Measurements from ENCODE around the gene SEC24D. TPM values are rescaled to one million over a fixed set of nuclear protein-coding genes. Genes with fewer than 3 reads are reported as not detected.

Gene SEC24D
- total RNA-seq, 1 donor from 2014 or later, result 26.0 TPM

GRCh38 chr4:118760092-118760491 lies 75.8 kb downstream of the SEC24D start:
- Mint-ChIP-seq H3K9me3 (ENCODE audit: unreplicated experiment) (peaks cover 2% of the 10 kb centered on the region), H3K4me1 (ENCODE audit: low read depth, unreplicated experiment) (no peaks in the 10 kb centered on the region), H3K27ac (ENCODE audit: unreplicated experiment) (no peak overlapping the region), H3K27me3 (ENCODE audit: unreplicated experiment) (no peaks in the 10 kb centered on the region), H3K36me3 (ENCODE audit: unreplicated experiment) (no peaks in the 10 kb centered on the region), H3K4me3 (ENCODE audit: unreplicated experiment) (no peak overlapping the region)
- TF ChIP-seq CTCF (IDR thresholded peaks at IDR 0.05; ENCODE audit: partially characterized antibody, unreplicated experiment), result no peak
- no peak for DNase-seq

GRCh38 chr4:118759481-118759880 lies 76.4 kb downstream of the SEC24D start:
- Mint-ChIP-seq H3K4me3 (ENCODE audit: unreplicated experiment) (no peak overlapping the region), H3K27me3 (ENCODE audit: unreplicated experiment) (no peaks in the 10 kb centered on the region), H3K4me1 (ENCODE audit: low read depth, unreplicated experiment) (no peaks in the 10 kb centered on the region), H3K36me3 (ENCODE audit: unreplicated experiment) (no peaks in the 10 kb centered on the region), H3K27ac (ENCODE audit: unreplicated experiment) (no peak overlapping the region), H3K9me3 (ENCODE audit: unreplicated experiment) (peaks cover 2% of the 10 kb centered on the region)
- no peak for DNase-seq
- TF ChIP-seq CTCF (IDR thresholded peaks at IDR 0.05; ENCODE audit: partially characterized antibody, unreplicated experiment), result no peak

- no peak for DNase-seq
- H3K36me3 Mint-ChIP-seq (ENCODE audit: unreplicated experiment), result no peaks in the 10 kb centered on the region
- H3K27ac Mint-ChIP-seq (ENCODE audit: unreplicated experiment), result no peak overlapping the region
- no peak for TF ChIP-seq CTCF (IDR thresholded peaks at IDR 0.05; ENCODE audit: partially characterized antibody, unreplicated experiment)
- no peaks in the 10 kb centered on the region for H3K4me1 Mint-ChIP-seq (ENCODE audit: low read depth, unreplicated experiment)
- peaks cover 2% of the 10 kb centered on the region for H3K9me3 Mint-ChIP-seq (ENCODE audit: unreplicated experiment)
- no peak overlapping the region for H3K4me3 Mint-ChIP-seq (ENCODE audit: unreplicated experiment)
- no peaks in the 10 kb centered on the region for H3K27me3 Mint-ChIP-seq (ENCODE audit: unreplicated experiment)
Observed at GRCh38 chr4:118758293-118758692, 77.6 kb downstream of the SEC24D start.

DNA sequence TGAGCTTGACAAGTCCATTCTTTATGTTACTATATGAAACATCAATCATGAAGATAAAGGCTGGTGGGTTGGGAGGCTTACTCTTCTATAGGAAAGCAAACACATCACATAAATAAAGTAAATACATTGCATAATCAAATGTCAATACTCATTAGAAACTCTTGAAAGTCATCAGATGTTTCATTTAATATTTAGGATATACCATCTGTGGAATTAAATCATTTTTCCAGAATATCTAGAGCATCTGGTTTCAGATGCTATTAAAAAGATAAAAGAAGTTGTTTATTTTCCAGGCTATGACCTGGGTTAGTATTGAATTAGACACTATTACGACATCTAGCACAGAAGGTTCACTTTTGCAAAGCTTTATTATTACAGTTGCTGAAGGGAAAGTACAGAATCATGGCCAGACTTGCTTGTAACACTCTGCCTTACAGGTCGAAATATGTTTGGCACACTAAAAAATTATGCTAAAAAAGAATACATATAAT lies 78.1 kb downstream of the SEC24D start:
- TF ChIP-seq CTCF (IDR thresholded peaks at IDR 0.05; ENCODE audit: partially characterized antibody, unreplicated experiment), result no peak
- Mint-ChIP-seq H3K4me3 (ENCODE audit: unreplicated experiment) (no peak overlapping the region), H3K27ac (ENCODE audit: unreplicated experiment) (no peak overlapping the region), H3K36me3 (ENCODE audit: unreplicated experiment) (no peaks in the 10 kb centered on the region), H3K27me3 (ENCODE audit: unreplicated experiment) (no peaks in the 10 kb centered on the region), H3K4me1 (ENCODE audit: low read depth, unreplicated experiment) (no peaks in the 10 kb centered on the region), H3K9me3 (ENCODE audit: unreplicated experiment) (peaks cover 2% of the 10 kb centered on the region)
- DNase-seq, result no peak

- H3K4me3 Mint-ChIP-seq (ENCODE audit: unreplicated experiment), result no peak overlapping the region
- H3K36me3 Mint-ChIP-seq (ENCODE audit: unreplicated experiment), result no peaks in the 10 kb centered on the region
- H3K27me3 Mint-ChIP-seq (ENCODE audit: unreplicated experiment), result no peaks in the 10 kb centered on the region
- no peak overlapping the region for H3K27ac Mint-ChIP-seq (ENCODE audit: unreplicated experiment)
- H3K4me1 Mint-ChIP-seq (ENCODE audit: low read depth, unreplicated experiment), result no peaks in the 10 kb centered on the region
- TF ChIP-seq CTCF (IDR thresholded peaks at IDR 0.05; ENCODE audit: partially characterized antibody, unreplicated experiment), result no peak
- DNase-seq, result no peak
- H3K9me3 Mint-ChIP-seq (ENCODE audit: unreplicated experiment), result peaks cover 2% of the 10 kb centered on the region
Observed at GRCh38 chr4:118756958-118757357, 79.0 kb downstream of the SEC24D start.
